HG03558 (cell line): Measurements from ENCODE around the gene LCE2C.

Source experiments
- ATAC-seq: cut with Tn5 transposase; IDR thresholded peaks from one replicate; pipeline ENCODE4 v1.9.1; 2021; ENCODE audit warnings: moderate number of reproducible peaks; ENCODE audit not compliant: unreplicated experiment; ENCODE audit errors: extremely low read depth

LCE2C gene

DNA sequence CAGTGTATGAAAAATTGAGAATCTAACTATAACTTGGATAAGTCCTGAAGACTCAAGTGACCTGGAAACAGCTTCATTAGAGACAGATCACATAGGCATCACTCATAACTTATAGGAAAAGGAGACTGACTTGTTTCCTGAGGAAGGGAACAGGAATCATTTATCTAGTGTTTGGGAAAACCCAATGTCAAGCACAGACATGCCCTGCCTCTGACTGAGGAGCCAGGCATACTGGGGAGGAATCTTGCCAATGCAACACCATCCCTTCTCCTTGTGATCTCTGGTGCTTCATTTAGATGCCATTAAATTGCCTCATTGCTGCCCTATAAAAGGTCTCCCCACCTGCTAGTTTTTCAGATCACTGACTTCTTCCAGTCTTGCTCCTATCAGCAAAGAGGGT, 43.2 kb downstream of the LCE2C start:
- ATAC-seq, result no peak

DNA sequence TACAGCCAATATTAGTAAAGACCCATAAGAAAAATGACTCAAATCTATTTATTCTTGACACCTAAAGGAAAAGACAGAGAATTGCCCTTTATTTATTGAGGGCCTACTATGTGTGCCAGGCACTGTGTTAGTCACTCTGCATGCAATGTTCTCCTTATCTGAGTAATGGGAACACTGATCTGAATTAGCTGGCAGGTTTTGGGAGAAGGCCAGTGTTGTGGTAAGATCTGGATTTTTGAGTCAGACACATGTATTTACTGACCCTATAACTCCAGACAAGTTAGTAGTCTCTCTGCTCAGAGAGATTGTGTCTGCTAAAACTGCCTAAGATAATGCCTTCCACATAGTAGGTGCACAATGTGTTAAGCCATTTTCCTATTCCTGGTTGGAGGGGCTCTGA, 50.2 kb downstream of the LCE2C start:
- no peak for ATAC-seq
